Measurements from ENCODE around the gene ANKRD63. TPM values are rescaled to one million over a fixed set of nuclear protein-coding genes. Genes with fewer than 3 reads are reported as not detected.

Gene ANKRD63
- total RNA-seq, 4 donors from 2014 or later, result not detected

DNA sequence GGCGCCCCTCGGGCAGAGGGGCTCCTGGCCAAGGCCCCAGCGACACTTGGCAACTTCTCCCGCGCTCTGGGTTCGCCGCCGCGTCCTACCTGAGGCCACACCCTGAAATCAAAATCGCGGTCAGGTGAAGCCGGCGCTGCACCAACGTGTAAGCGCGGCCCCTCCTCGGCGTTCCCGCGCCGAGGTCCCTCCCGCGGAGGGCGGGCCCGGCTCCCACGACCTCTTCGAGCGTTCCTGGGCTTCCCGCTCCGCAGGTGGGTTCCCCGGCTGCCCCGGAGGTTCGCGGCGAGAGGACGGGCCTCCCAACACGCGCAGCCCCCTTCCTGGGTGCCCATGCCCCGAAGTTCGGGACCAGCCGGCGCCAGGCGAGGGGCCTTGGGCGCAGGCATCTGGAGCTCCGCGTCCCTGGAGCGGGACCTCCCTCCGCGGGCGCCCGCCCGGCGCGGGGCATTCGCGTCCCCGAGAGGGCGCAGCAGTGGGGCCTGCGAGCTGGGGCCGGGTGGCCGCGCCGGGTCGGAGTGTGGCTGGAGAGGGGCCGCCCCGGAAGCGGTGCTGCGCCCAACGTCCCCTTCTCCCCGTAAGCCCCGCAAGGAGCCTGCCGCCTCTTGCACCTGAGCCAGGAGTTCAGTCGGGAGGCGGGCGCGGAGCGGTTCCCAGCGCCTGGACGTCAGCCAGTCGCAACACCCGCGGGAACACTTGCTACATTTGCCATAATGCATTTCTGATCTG, 30.3 kb downstream of the ANKRD63 start:
- peak overlapping the region; percentile 31 for H3K4me3 ChIP-seq (ENCODE audit: low read depth, poor library complexity, severe bottlenecking)
- DNase-seq (ENCODE audit: low spot score in 2 of 2), result no peak
- TF ChIP-seq POLR2A (IDR thresholded peaks at IDR 0.05), result no peak
- TF ChIP-seq, protein P1, sequence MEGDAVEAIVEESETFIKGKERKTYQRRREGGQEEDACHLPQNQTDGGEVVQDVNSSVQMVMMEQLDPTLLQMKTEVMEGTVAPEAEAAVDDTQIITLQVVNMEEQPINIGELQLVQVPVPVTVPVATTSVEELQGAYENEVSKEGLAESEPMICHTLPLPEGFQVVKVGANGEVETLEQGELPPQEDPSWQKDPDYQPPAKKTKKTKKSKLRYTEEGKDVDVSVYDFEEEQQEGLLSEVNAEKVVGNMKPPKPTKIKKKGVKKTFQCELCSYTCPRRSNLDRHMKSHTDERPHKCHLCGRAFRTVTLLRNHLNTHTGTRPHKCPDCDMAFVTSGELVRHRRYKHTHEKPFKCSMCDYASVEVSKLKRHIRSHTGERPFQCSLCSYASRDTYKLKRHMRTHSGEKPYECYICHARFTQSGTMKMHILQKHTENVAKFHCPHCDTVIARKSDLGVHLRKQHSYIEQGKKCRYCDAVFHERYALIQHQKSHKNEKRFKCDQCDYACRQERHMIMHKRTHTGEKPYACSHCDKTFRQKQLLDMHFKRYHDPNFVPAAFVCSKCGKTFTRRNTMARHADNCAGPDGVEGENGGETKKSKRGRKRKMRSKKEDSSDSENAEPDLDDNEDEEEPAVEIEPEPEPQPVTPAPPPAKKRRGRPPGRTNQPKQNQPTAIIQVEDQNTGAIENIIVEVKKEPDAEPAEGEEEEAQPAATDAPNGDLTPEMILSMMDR (IDR thresholded peaks at IDR 0.05), result no peak
- intact Hi-C loops (cut with DNase I; ENCODE audit: low total_unique reads), result no loop called here
- WGBS, 2 donors, result 0 to 2% methylated on average over 2 to 55 of the region's 82 CpGs

DNA sequence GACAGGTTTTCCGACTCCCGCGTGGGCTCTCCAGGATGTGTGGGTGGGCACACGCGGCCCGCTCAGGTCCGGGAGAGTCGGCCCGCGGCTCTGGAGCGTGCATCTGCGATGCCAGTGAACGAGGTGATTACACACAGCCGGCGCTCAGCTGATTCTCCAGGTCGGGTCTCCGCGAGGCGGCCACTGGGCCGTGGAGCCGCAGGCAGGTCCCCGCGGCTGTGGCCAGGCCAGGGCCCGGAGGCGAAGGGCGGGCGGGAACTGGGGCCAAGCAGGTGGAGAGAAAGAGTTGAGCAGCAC, 30.8 kb downstream of the ANKRD63 start:
- DNase-seq (ENCODE audit: low spot score in 2 of 2), result no peak
- no peak overlapping the region for H3K4me3 ChIP-seq (ENCODE audit: low read depth, poor library complexity, severe bottlenecking)
- no peak for TF ChIP-seq POLR2A (IDR thresholded peaks at IDR 0.05)
- TF ChIP-seq, protein P1 (IDR thresholded peaks at IDR 0.05), result no peak
- intact Hi-C loops (cut with DNase I; ENCODE audit: low total_unique reads), result no loop called here
- WGBS, 2 donors, result 9 to 40% methylated on average over 4 to 10 of the region's 27 CpGs

DNA sequence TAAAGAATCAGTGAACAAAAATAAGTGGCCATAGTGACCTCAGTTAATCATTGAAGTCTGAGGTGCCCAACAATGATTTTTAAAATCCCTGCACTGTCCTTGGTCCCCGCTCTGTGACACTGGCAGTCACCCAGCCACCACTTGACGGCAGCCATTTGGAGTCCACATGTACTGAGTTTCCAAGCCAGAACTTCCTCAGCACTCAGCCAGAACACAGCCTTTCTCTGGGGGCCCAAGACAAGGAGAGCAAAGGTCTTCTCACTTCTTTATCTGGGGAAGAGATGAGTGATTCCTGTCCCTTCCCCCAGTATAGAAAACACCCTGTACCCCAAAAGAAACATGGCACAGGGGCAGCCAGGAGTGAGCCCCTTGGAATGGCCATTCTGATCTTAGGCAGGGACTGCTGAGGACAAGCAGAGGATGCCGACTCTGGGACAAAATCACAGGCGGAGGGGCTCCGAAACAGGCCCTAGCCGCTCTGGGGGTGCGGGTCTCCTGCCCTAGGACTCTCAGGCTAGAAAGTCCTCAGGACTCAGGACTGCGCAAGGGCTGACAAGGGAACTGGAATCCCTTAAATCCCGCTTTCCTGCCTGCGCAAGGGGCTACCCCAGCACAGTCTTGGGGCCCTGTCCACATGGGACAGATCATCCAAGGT, 31.3 kb downstream of the ANKRD63 start:
- no peak for DNase-seq (ENCODE audit: low spot score in 2 of 2)
- no peak overlapping the region for H3K4me3 ChIP-seq (ENCODE audit: low read depth, poor library complexity, severe bottlenecking)
- intact Hi-C loops (cut with DNase I; ENCODE audit: low total_unique reads), result no loop called here
- 79 to 87% methylated on average over 9 to 10 of the region's 10 CpGs for WGBS, 2 donors
- no peak for TF ChIP-seq POLR2A (IDR thresholded peaks at IDR 0.05)
- TF ChIP-seq, protein P1 (IDR thresholded peaks at IDR 0.05), result no peak

DNA sequence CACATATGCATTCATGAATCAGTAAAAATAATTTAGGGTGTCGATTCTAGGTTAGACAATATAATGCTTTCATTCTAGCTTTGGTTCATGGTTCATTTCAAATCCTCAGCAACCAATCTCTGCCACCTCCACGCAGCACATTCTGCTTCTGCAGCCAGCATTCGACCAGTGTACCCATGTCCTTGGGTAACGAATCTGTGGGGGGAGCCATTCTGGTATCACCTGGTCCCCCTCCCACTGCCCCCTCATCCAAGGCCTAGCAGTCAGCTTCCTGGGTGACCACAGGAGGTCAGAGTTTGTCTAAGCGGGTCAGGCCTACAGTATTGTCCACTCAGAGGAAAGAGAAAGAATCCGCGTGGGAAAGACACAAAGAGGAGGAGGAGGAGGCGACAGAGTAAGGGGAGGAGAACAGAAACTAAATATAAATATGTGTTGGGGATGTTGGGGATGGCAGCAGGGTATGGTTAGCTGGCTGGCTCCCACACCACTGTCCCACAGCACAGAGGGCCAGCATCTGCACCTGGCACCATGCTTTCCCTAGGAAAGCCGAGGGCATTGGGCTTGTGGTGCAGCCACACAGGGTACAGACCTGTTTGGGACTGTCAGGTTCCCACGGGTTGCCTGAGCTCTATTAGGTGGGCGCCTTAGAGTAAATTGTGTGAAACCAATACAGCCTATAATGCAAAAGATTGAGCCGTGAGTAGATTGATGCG, 31.9 kb downstream of the ANKRD63 start:
- 86 to 88% methylated on average over 13 of the region's 13 CpGs for WGBS, 2 donors
- peak in 1 of 2 donors; percentile 64 for DNase-seq (ENCODE audit: low spot score in 2 of 2)
- no peak overlapping the region for H3K4me3 ChIP-seq (ENCODE audit: low read depth, poor library complexity, severe bottlenecking)
- no peak for TF ChIP-seq POLR2A (IDR thresholded peaks at IDR 0.05)
- TF ChIP-seq, protein P1 (IDR thresholded peaks at IDR 0.05), result no peak
- intact Hi-C loops (cut with DNase I; ENCODE audit: low total_unique reads), result no loop called here

DNA sequence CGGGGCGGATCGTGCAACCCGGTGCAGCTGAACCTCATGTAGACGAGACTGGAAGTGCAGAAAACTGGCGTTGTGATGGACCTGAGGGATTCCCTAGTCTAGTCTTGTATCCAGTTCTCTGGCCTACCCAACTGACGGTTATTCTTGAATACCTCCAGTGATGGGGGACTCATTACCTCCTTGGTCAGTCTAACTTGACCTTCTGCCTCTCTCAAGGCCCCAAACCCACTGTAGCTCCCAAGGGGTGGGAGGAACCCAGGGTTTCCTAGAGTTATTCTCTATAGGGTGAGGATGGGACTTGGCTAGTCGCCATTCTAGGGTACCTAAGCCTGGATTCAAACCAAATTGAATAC, 32.6 kb downstream of the ANKRD63 start:
- intact Hi-C loops (cut with DNase I; ENCODE audit: low total_unique reads), result no loop called here
- no peak overlapping the region for H3K4me3 ChIP-seq (ENCODE audit: low read depth, poor library complexity, severe bottlenecking)
- TF ChIP-seq, protein P1 (IDR thresholded peaks at IDR 0.05), result no peak
- TF ChIP-seq POLR2A (IDR thresholded peaks at IDR 0.05), result no peak
- WGBS, 2 donors, result 57 to 66% methylated on average over 8 of the region's 8 CpGs
- no peak for DNase-seq (ENCODE audit: low spot score in 2 of 2)

All from lower leg skin (tissue), 4 donors.